GM18909 (cell line): ENCODE results near the gene SH3BGRL.
A peak's percentile ranks its signal among the peaks of the same experiment; 100 is the strongest.

Experiments used
- ATAC-seq: cut with Tn5 transposase; IDR thresholded peaks from one replicate; pipeline ENCODE4 v1.9.1; 2021; ENCODE audit warnings: mild to moderate bottlenecking; ENCODE audit not compliant: unreplicated experiment, poor library complexity

SH3BGRL gene

GRCh38 chrX:81201671-81202455 lies at the start of gene SH3BGRL, which contains the start of gene HMGN5:
SH3BGRL (plus strand) TSS chrX:81202102; CDS start chrX:81202201, 99 bp downstream.
HMGN5 (minus strand) TSS chrX:81201913; CDS start chrX:81121549, 80,364 bp downstream.
- ATAC-seq: peak; percentile 96

GRCh38 chrX:81168391-81168790 lies 33.5 kb upstream of the SH3BGRL start:
- no peak for ATAC-seq

GRCh38 chrX:81174286-81174685 lies 27.6 kb upstream of the SH3BGRL start:
- peak; percentile 53 for ATAC-seq

- no peak for ATAC-seq
These were observed 6.6 kb upstream of the SH3BGRL start for GRCh38 chrX:81195259-81195658.

GRCh38 chrX:81195712-81196111 lies 6.2 kb upstream of the SH3BGRL start:
- ATAC-seq: peak; percentile 97

GRCh38 chrX:81201071-81201470 lies 831 bp upstream of the SH3BGRL start:
- no peak for ATAC-seq

- no peak for ATAC-seq
These were observed 536 bp downstream of the SH3BGRL start for GRCh38 chrX:81202456-81202819.

GRCh38 chrX:81202943-81203342 lies 1.0 kb downstream of the SH3BGRL start:
- ATAC-seq: no peak

- ATAC-seq: no peak
These were observed 3.6 kb downstream of the SH3BGRL start for GRCh38 chrX:81205551-81205950.

- no peak for ATAC-seq
These were observed 4.6 kb downstream of the SH3BGRL start for GRCh38 chrX:81206476-81206875.

- ATAC-seq: no peak
These were observed 7.0 kb downstream of the SH3BGRL start for GRCh38 chrX:81208916-81209315.

GRCh38 chrX:81215685-81216084 lies 13.8 kb downstream of the SH3BGRL start:
- no peak for ATAC-seq

GRCh38 chrX:81229229-81229628 lies 27.3 kb downstream of the SH3BGRL start:
- ATAC-seq: no peak

GRCh38 chrX:81229901-81230300 lies 28.0 kb downstream of the SH3BGRL start:
- no peak for ATAC-seq

GRCh38 chrX:81231476-81231875 lies 29.6 kb downstream of the SH3BGRL start:
- ATAC-seq: no peak

- ATAC-seq: no peak
These were observed 30.3 kb downstream of the SH3BGRL start for GRCh38 chrX:81232218-81232617.

GRCh38 chrX:81237516-81237915 lies 35.6 kb downstream of the SH3BGRL start:
- no peak for ATAC-seq

GRCh38 chrX:81238166-81238565 lies 36.3 kb downstream of the SH3BGRL start:
- ATAC-seq: no peak

- no peak for ATAC-seq
These were observed 38.9 kb downstream of the SH3BGRL start for GRCh38 chrX:81240701-81241331.

- no peak for ATAC-seq
These were observed 39.9 kb downstream of the SH3BGRL start for GRCh38 chrX:81241753-81242152.

GRCh38 chrX:81255876-81256275 lies 54.0 kb downstream of the SH3BGRL start:
- no peak for ATAC-seq

- ATAC-seq: no peak
These were observed 55.9 kb downstream of the SH3BGRL start for GRCh38 chrX:81257817-81258216.
